ENCODE results near the gene POM121C. TPM values are rescaled to one million over a fixed set of nuclear protein-coding genes. Genes with fewer than 3 reads are reported as not detected.
"Not testable (repeated sequence)": the region's sequence is repeated elsewhere in the genome, so short reads cannot be mapped to it uniquely, and the experiment has no call there.

Gene POM121C
- total RNA-seq (2021) (49.2 and 53.3 TPM in 2 replicates), Bru-seq, nascent RNA (percentile 85 among the genes with signal in this experiment), BruChase-seq, experiment 1, labeled RNA remaining after a 2-hour chase (percentile 86 among the genes with signal in this experiment), BruChase-seq, experiment 2, labeled RNA remaining after a 6-hour chase (percentile 90 among the genes with signal in this experiment)
- long read RNA-seq, full-length matches to known transcripts: 2 of 46 reads
- long read RNA-seq, partial matches to known transcripts: 36 of 46 reads
- long read RNA-seq, other reads (novel, unspliced or antisense): 8 of 46 reads

- H2AFZ ChIP-seq: peak within 1 kb of the TSS; percentile 59
- H3K27me3 ChIP-seq (ENCODE audit: insufficient read depth, low read depth); BruUV-seq (replicated peaks); H3F3A ChIP-seq (ENCODE audit: insufficient read depth, low read depth); H3K27ac ChIP-seq; H3K79me2 ChIP-seq (ENCODE audit: low read depth); H3K9me3 ChIP-seq (ENCODE audit: insufficient read depth, low read depth); H3K9me2 ChIP-seq (ENCODE audit: insufficient read depth); intact Hi-C loops (cut with micrococcal nuclease; ENCODE audit: unreplicated experiment); POLR2A ChIA-PET (ENCODE audit: unreplicated experiment); H4K20me1 ChIP-seq (ENCODE audit: insufficient read depth); H3K36me3 ChIP-seq (ENCODE audit: low read depth); H3K4me1 ChIP-seq (replicated peaks; ENCODE audit: insufficient read depth); CTCF ChIA-PET: not testable (repeated sequence)
- peak within 1 kb of the TSS; percentile 73 for H3K4me2 ChIP-seq
- DNase-seq: peak; percentile 69 to 87
- H3K4me3 ChIP-seq: peak within 1 kb of the TSS; percentile 70
Measured at GRCh38 chr7:75485979-75486643, at the start of gene POM121C. TSS of gene POM121C (minus strand) at chr7:75486299. CDS start at chr7:75441496, 44,803 bp downstream.

GRCh38 chr7:75534727-75535307 lies 48.7 kb upstream of the POM121C start:
- no peaks in the 10 kb centered on the region; the same call in 1 of the 2 replicates for H3K36me3 ChIP-seq (ENCODE audit: low read depth)
- peak in 1 of 2 experiments; percentile 74 for DNase-seq
- CTCF ChIA-PET: interaction anchor here (0.6 kb wide), 1 partner anchor 379 kb away, joined by 3 read pairs; no protein-coding TSS in a partner anchor
- no peak overlapping the region for H2AFZ ChIP-seq
- no peaks in the 10 kb centered on the region for H4K20me1 ChIP-seq (ENCODE audit: insufficient read depth)
- no peaks in the 10 kb centered on the region for H3K79me2 ChIP-seq (ENCODE audit: low read depth)
- no peak overlapping the region for H3K4me3 ChIP-seq
- intact Hi-C loops (cut with micrococcal nuclease; ENCODE audit: unreplicated experiment): loop anchor here (5.0 to 10.0 kb wide), 2 partner anchors 102 to 200 kb away; partner anchors contain the start of gene HIP1
- POLR2A ChIA-PET (ENCODE audit: unreplicated experiment): no interaction called here
- no peaks in the 10 kb centered on the region for H3K27me3 ChIP-seq (ENCODE audit: insufficient read depth, low read depth)
- no peaks in the 10 kb centered on the region for H3K9me3 ChIP-seq (ENCODE audit: insufficient read depth, low read depth)
- H3K27ac ChIP-seq: 0 out of 2 replicates have a peak overlapping the region, but pooled peaks have one; percentile 19
- H3F3A ChIP-seq (ENCODE audit: insufficient read depth, low read depth): peaks cover 50% of the 10 kb centered on the region
- no TSS peak for BruUV-seq (replicated peaks)
- 0 out of 2 replicates have a peak overlapping the region, but pooled peaks have one; percentile 3 for H3K4me2 ChIP-seq
- H3K9me2 ChIP-seq (ENCODE audit: insufficient read depth): no peaks in the 10 kb centered on the region
- TF ChIP-seq EZH2 (IDR thresholded peaks at IDR 0.05; ENCODE audit: low read depth) (no peak), CTCF (conservative IDR thresholded peaks at IDR 0.05) (no peak)
- H3K4me1 ChIP-seq (replicated peaks; ENCODE audit: insufficient read depth): peaks cover 34% of the 10 kb centered on the region

- H2AFZ ChIP-seq: no peak overlapping the region
- BruUV-seq (replicated peaks): no TSS peak
- H3K36me3 ChIP-seq (ENCODE audit: low read depth): no peaks in the 10 kb centered on the region; the same call in 1 of the 2 replicates
- H3K4me2 ChIP-seq: no peak overlapping the region
- H3K79me2 ChIP-seq (ENCODE audit: low read depth): no peaks in the 10 kb centered on the region
- H3K4me1 ChIP-seq (replicated peaks; ENCODE audit: insufficient read depth): peaks cover 34% of the 10 kb centered on the region
- no peaks in the 10 kb centered on the region for H4K20me1 ChIP-seq (ENCODE audit: insufficient read depth)
- TF ChIP-seq EZH2 (IDR thresholded peaks at IDR 0.05; ENCODE audit: low read depth): no peak
- no peak for TF ChIP-seq CTCF (conservative IDR thresholded peaks at IDR 0.05)
- ChIA-PET POLR2A (ENCODE audit: unreplicated experiment) (no interaction called here), CTCF (interaction anchor here (0.6 kb wide), 1 partner anchor 380 kb away, joined by 3 read pairs; no protein-coding TSS in a partner anchor)
- DNase-seq: no peak
- H3F3A ChIP-seq (ENCODE audit: insufficient read depth, low read depth): peaks cover 50% of the 10 kb centered on the region
- no peaks in the 10 kb centered on the region for H3K9me3 ChIP-seq (ENCODE audit: insufficient read depth, low read depth)
- intact Hi-C loops (cut with micrococcal nuclease; ENCODE audit: unreplicated experiment): loop anchor here (5.0 to 10.0 kb wide), 2 partner anchors 103 to 201 kb away; partner anchors contain the start of gene HIP1
- H3K27me3 ChIP-seq (ENCODE audit: insufficient read depth, low read depth): no peaks in the 10 kb centered on the region
- H3K4me3 ChIP-seq: no peak overlapping the region
- H3K9me2 ChIP-seq (ENCODE audit: insufficient read depth): no peaks in the 10 kb centered on the region
- H3K27ac ChIP-seq: no peak overlapping the region
Measured at GRCh38 chr7:75533926-75534325, 47.8 kb upstream of the POM121C start.

Data from PC-9 (cell line).